Measurements from ENCODE around the gene MYO1A. TPM values are rescaled to one million over a fixed set of nuclear protein-coding genes. Genes with fewer than 3 reads are reported as not detected.
A peak's percentile ranks its signal among the peaks of the same experiment; 100 is the strongest.

Gene MYO1A
- total and polyA plus RNA-seq, 2 experiments from 2014 or later, result 1.5 TPM; not detected in 1

GRCh38 chr12:57069523-57069922 lies 19.6 kb upstream of the MYO1A start:
- Histone ChIP-seq H3K9me3 (ENCODE audit: low read depth) (no peaks in the 10 kb centered on the region), H3K4me1 (ENCODE audit: low read depth) (peaks cover 6% of the 10 kb centered on the region), H3K27me3 (no peaks in the 10 kb centered on the region), H3K36me3 (peaks cover 18% of the 10 kb centered on the region), H3K27ac (peak overlapping the region; percentile 84), H3K4me3 (no peak overlapping the region)
- peak; percentile 89 for TF ChIP-seq CTCF (IDR thresholded peaks at IDR 0.05; ENCODE audit: low read depth, low read length)
- peak; percentile 82 to 95 for DNase-seq (ENCODE audit: low read depth in 1 of 2, low spot score in 1 of 2)

- Histone ChIP-seq H3K4me3 (no peak overlapping the region), H3K27me3 (no peaks in the 10 kb centered on the region), H3K36me3 (peaks cover 19% of the 10 kb centered on the region), H3K4me1 (ENCODE audit: low read depth) (peaks cover 6% of the 10 kb centered on the region), H3K27ac (no peak overlapping the region), H3K9me3 (ENCODE audit: low read depth) (no peaks in the 10 kb centered on the region)
- TF ChIP-seq CTCF (IDR thresholded peaks at IDR 0.05; ENCODE audit: low read depth, low read length), result no peak
- DNase-seq (ENCODE audit: low read depth in 1 of 2, low spot score in 1 of 2), result no peak
Observed at GRCh38 chr12:57066245-57066644, 16.3 kb upstream of the MYO1A start.

- H3K4me1 ChIP-seq (ENCODE audit: low read depth), result no peaks in the 10 kb centered on the region
- H3K27ac ChIP-seq, result no peak overlapping the region
- no peaks in the 10 kb centered on the region for H3K9me3 ChIP-seq (ENCODE audit: low read depth)
- H3K4me3 ChIP-seq, result no peak overlapping the region
- TF ChIP-seq CTCF (IDR thresholded peaks at IDR 0.05; ENCODE audit: low read depth, low read length), result no peak
- no peak for DNase-seq (ENCODE audit: low read depth in 1 of 2, low spot score in 1 of 2)
- peaks cover 21% of the 10 kb centered on the region for H3K36me3 ChIP-seq
- no peaks in the 10 kb centered on the region for H3K27me3 ChIP-seq
Observed at GRCh38 chr12:57063991-57064685, 14.2 kb upstream of the MYO1A start.

GRCh38 chr12:57058454-57058853 lies 8.5 kb upstream of the MYO1A start:
- no peak for TF ChIP-seq CTCF (IDR thresholded peaks at IDR 0.05; ENCODE audit: low read depth, low read length)
- Histone ChIP-seq H3K27ac (no peak overlapping the region), H3K27me3 (no peaks in the 10 kb centered on the region), H3K4me1 (ENCODE audit: low read depth) (no peaks in the 10 kb centered on the region), H3K9me3 (ENCODE audit: low read depth) (no peaks in the 10 kb centered on the region), H3K36me3 (peaks cover 28% of the 10 kb centered on the region), H3K4me3 (no peak overlapping the region)
- no peak for DNase-seq (ENCODE audit: low read depth in 1 of 2, low spot score in 1 of 2)

GRCh38 chr12:57057067-57057751 lies 7.3 kb upstream of the MYO1A start:
- Histone ChIP-seq H3K27ac (no peak overlapping the region), H3K27me3 (no peaks in the 10 kb centered on the region), H3K4me3 (no peak overlapping the region), H3K9me3 (ENCODE audit: low read depth) (no peaks in the 10 kb centered on the region), H3K4me1 (ENCODE audit: low read depth) (no peaks in the 10 kb centered on the region), H3K36me3 (peaks cover 25% of the 10 kb centered on the region)
- no peak for DNase-seq (ENCODE audit: low read depth in 1 of 2, low spot score in 1 of 2)
- TF ChIP-seq CTCF (IDR thresholded peaks at IDR 0.05; ENCODE audit: low read depth, low read length), result no peak
